ENCODE data around the gene TNS3. TPM values are rescaled to one million over a fixed set of nuclear protein-coding genes. Genes with fewer than 3 reads are reported as not detected.

TNS3 gene
- total and polyA plus RNA-seq, 2 donors (not counting 1 experiment from before 2014, with no cell fraction given): 11.4 to 77.5 TPM

- H3K36me3 ChIP-seq (replicated peaks in 1 of 2; ENCODE audit: control extremely low read depth in 1 of 2, control insufficient read depth in 1 of 2, extremely low read depth in 1 of 2, insufficient read depth in 2 of 2, low read length in 1 of 2): peaks cover 0 to 2% of the 10 kb centered on the region in 2 experiments
- H4K20me1 ChIP-seq (ENCODE audit: control insufficient read depth, insufficient read depth, low read length, poor library complexity, severe bottlenecking): no peaks in the 10 kb centered on the region
- peaks cover 36% of the 10 kb centered on the region for H3K79me2 ChIP-seq (ENCODE audit: control insufficient read depth, insufficient read depth, low read length)
- H3K4me1 Mint-ChIP-seq: peaks cover 87% of the 10 kb centered on the region
- TF ChIP-seq EZH2 (IDR thresholded peaks at IDR 0.05; ENCODE audit: borderline replicate concordance, insufficient read depth, low read depth, low read length, poor library complexity, severe bottlenecking): no peak
- no peak for TF ChIP-seq CTCF (IDR thresholded peaks at IDR 0.05)
- DNase-seq: no peak
- POLR2A ChIA-PET: interaction anchor here (0.6 kb wide), 1 partner anchor 97 kb away, joined by 8 read pairs; no protein-coding TSS in a partner anchor
- H2AFZ ChIP-seq (ENCODE audit: insufficient read depth, low read depth, low read length, poor library complexity, severe bottlenecking): no peak overlapping the region
- no peak overlapping the region for H3K4me3 ChIP-seq (ENCODE audit: control extremely low read depth in 1 of 5, extremely low read depth in 1 of 5, insufficient read depth in 1 of 5, low read depth in 2 of 5, low read length in 4 of 5)
- H3K9me3 Mint-ChIP-seq (ENCODE audit: insufficient read depth): no peaks in the 10 kb centered on the region
- WGBS (ENCODE audit: insufficient coverage): 90% methylated on average over 19 of the region's 19 CpGs
- no peaks in the 10 kb centered on the region for H3K27me3 ChIP-seq (replicated peaks in 1 of 4; ENCODE audit: control extremely low read depth in 1 of 4, control insufficient read depth in 3 of 4, insufficient read depth in 4 of 4, low read length in 3 of 4)
- peak overlapping the region; percentile 62 for H3K4me3 Mint-ChIP-seq
- ATAC-seq (ENCODE audit: low read depth): no peak
- no peaks in the 10 kb centered on the region for H3K27me3 Mint-ChIP-seq
- intact Hi-C loops (cut with micrococcal nuclease): no loop called here
- H3K9ac ChIP-seq (ENCODE audit: low read length): no peak overlapping the region
- CTCF ChIA-PET: interaction anchor here (0.6 kb wide), 1 partner anchor 146 kb away, joined by 3 read pairs; no protein-coding TSS in a partner anchor
- peaks cover 72 to 93% of the 10 kb centered on the region in 2 donors for H3K4me1 ChIP-seq (ENCODE audit: control insufficient read depth in 2 of 2, insufficient read depth in 2 of 2, low read length in 2 of 2)
- H3K4me2 ChIP-seq (replicated peaks; ENCODE audit: low read depth, low read length, poor library complexity, severe bottlenecking): peak overlapping the region; percentile 60
- peaks cover 0 to 3% (median 0%) of the 10 kb centered on the region in 3 donors for H3K9me3 ChIP-seq (ENCODE audit: control extremely low read depth in 1 of 3, control insufficient read depth in 2 of 3, insufficient read depth in 1 of 3, low read length in 2 of 3)
- H3K27ac ChIP-seq (ENCODE audit: low read length in 2 of 2): no peak overlapping the region
- peak overlapping the region; percentile 84 for H3K27ac Mint-ChIP-seq
These were observed 8.8 kb downstream of the TNS3 start for GRCh38 chr7:47572939-47573757.

DNA sequence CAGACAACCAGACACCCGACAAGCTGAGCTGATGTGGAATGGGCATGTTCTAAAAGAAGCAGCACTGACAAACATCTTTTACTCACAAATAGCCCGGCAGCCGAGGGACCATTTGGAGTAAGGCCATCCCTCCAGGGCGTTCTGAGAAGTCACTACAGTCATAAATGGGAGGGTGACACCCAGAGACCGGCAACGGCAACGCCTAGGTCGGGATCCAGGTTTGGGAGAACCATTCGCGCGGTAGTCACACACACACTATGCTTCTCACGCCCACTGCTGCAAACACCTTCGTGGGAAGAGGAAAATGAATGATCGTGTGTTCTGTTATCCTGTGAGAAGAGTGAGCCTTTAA, 9.8 kb downstream of the TNS3 start:
- peak overlapping the region; percentile 43 to 52 for H3K27ac ChIP-seq (ENCODE audit: low read length in 2 of 2)
- H3K9me3 ChIP-seq (ENCODE audit: control extremely low read depth in 1 of 3, control insufficient read depth in 2 of 3, insufficient read depth in 1 of 3, low read length in 2 of 3): peaks cover 0 to 3% (median 0%) of the 10 kb centered on the region in 3 donors
- peaks cover 73 to 93% of the 10 kb centered on the region in 2 donors for H3K4me1 ChIP-seq (ENCODE audit: control insufficient read depth in 2 of 2, insufficient read depth in 2 of 2, low read length in 2 of 2)
- H3K79me2 ChIP-seq (ENCODE audit: control insufficient read depth, insufficient read depth, low read length): peaks cover 47% of the 10 kb centered on the region
- H3K4me1 Mint-ChIP-seq: peaks cover 89% of the 10 kb centered on the region
- no peaks in the 10 kb centered on the region for H4K20me1 ChIP-seq (ENCODE audit: control insufficient read depth, insufficient read depth, low read length, poor library complexity, severe bottlenecking)
- H3K27ac Mint-ChIP-seq: peak overlapping the region; percentile 95
- no peak for DNase-seq
- no peak for ATAC-seq (ENCODE audit: low read depth)
- H2AFZ ChIP-seq (ENCODE audit: insufficient read depth, low read depth, low read length, poor library complexity, severe bottlenecking): no peak overlapping the region
- H3K36me3 ChIP-seq (replicated peaks in 1 of 2; ENCODE audit: control extremely low read depth in 1 of 2, control insufficient read depth in 1 of 2, extremely low read depth in 1 of 2, insufficient read depth in 2 of 2, low read length in 1 of 2): peaks cover 0 to 2% of the 10 kb centered on the region in 2 experiments
- H3K4me3 ChIP-seq (ENCODE audit: control extremely low read depth in 1 of 5, extremely low read depth in 1 of 5, insufficient read depth in 1 of 5, low read depth in 2 of 5, low read length in 4 of 5): no peak overlapping the region
- H3K4me2 ChIP-seq (replicated peaks; ENCODE audit: low read depth, low read length, poor library complexity, severe bottlenecking): peak overlapping the region; percentile 55
- POLR2A ChIA-PET: interaction anchor here (0.6 to 1.3 kb wide), 2 partner anchors 9 to 98 kb away, joined by 6 to 8 read pairs; partner anchors contain the start of gene TNS3
- CTCF ChIA-PET: interaction anchor here (0.8 to 2.1 kb wide), 4 partner anchors 10 to 75 kb away, joined by 3 to 8 read pairs (median 5); partner anchors contain the start of gene TNS3
- WGBS (ENCODE audit: insufficient coverage): 77% methylated on average over 4 of the region's 14 CpGs
- peak overlapping the region; percentile 16 for H3K9ac ChIP-seq (ENCODE audit: low read length)
- intact Hi-C loops (cut with micrococcal nuclease): no loop called here
- no peak for TF ChIP-seq EZH2 (IDR thresholded peaks at IDR 0.05; ENCODE audit: borderline replicate concordance, insufficient read depth, low read depth, low read length, poor library complexity, severe bottlenecking)
- TF ChIP-seq CTCF (IDR thresholded peaks at IDR 0.05): no peak
- no peaks in the 10 kb centered on the region for H3K27me3 Mint-ChIP-seq
- H3K9me3 Mint-ChIP-seq (ENCODE audit: insufficient read depth): no peaks in the 10 kb centered on the region
- no peaks in the 10 kb centered on the region for H3K27me3 ChIP-seq (replicated peaks in 1 of 4; ENCODE audit: control extremely low read depth in 1 of 4, control insufficient read depth in 3 of 4, insufficient read depth in 4 of 4, low read length in 3 of 4)
- H3K4me3 Mint-ChIP-seq: peak overlapping the region; percentile 78

Measured in B cell (primary cell).